K562 (cell line): ENCODE measurements around the gene VDAC2. TPM values are rescaled to one million over a fixed set of nuclear protein-coding genes. Genes with fewer than 3 reads are reported as not detected.
A peak's percentile ranks its signal among the peaks of the same experiment; 100 is the strongest.

Source experiments
- ATAC-seq: fragments of 200-7000 bp; cut with Tn5 transposase; 3 replicates; pipeline ENCODE4 v1.9.1; 2020; ENCODE audit warnings: moderate library complexity
- BruUV-seq: library from RNA; stranded (reverse); fragments of 400-500 nt; replicated peaks from 2 replicates; lab custom pipeline; 2021; lab: Mats Ljungman, UMichigan
- CTCF ChIA-PET: fragments of 300-600 bp; formaldehyde crosslinking; extraction: SDS; loops from one replicate; lab custom pipeline; 2021; ENCODE audit warnings: low intra/inter-chr PET ratio; lab: Yijun Ruan, JAX
- POLR2A ChIA-PET: fragments of 300-600, 350-650 bp; sonication (Branson Sonifier 250); formaldehyde crosslinking; extraction: SDS; loops from one replicate; lab custom pipeline; 2021; ENCODE audit warnings: antibody characterized with exemption, inconsistent platforms; lab: Yijun Ruan, JAX
- DNase-seq, 4 experiments: peaks; one replicate each; pipeline versions ENCODE4 v3.0.0 to v3.0.0-alpha.2; 2011 to 2018; ENCODE audit warnings: low spot score in 3 of 4, mixed read lengths in 3 of 4; ENCODE audit errors: extremely low read depth in 1 of 4
- FAIRE-seq: peaks from 2 replicates; lab custom pipeline; 2011; peaks lifted over from hg19 to GRCh38; lab: Jason Lieb, UNC
- H2AFZ ChIP-seq: 2 replicates; pipeline ENCODE4 v1.6.0; 2011; ENCODE audit warnings: low read depth, low read length, control low read depth, inconsistent platforms
- H3K27ac ChIP-seq: fragments of 200-600 bp; 3 replicates; pipeline ENCODE4 v1.8.0; 2011; ENCODE audit warnings: low read depth, mild to moderate bottlenecking, control low read depth, inconsistent platforms, low read length, moderate library complexity, mixed read lengths; ENCODE audit errors: extremely low read depth
- H3K27me3 ChIP-seq, 2 experiments: fragments of 300-600 bp in 1 of 2; 2 replicates in 1 of 2; 3 replicates in 1 of 2; pipeline versions ENCODE4 v1.6.0 to v1.8.0; 2011; ENCODE audit warnings: inconsistent platforms in 2 of 2, low read length in 2 of 2, mild to moderate bottlenecking in 1 of 2, mixed read lengths in 1 of 2, moderate library complexity in 1 of 2; ENCODE audit not compliant: control insufficient read depth in 2 of 2, insufficient read depth in 2 of 2
- H3K36me3 ChIP-seq: fragments of 300-600 bp; 3 replicates; pipeline ENCODE4 v1.8.0; 2011; ENCODE audit warnings: mild to moderate bottlenecking, low read length, inconsistent platforms; ENCODE audit not compliant: control insufficient read depth, insufficient read depth
- H3K4me1 ChIP-seq, 2 experiments: fragments of 200-600 bp in 1 of 2; replicated peaks in 1 of 2; 2 replicates in 1 of 2; 3 replicates in 1 of 2; pipeline versions ENCODE4 v1.5.1 to v1.8.0; 2011; ENCODE audit warnings: inconsistent platforms in 2 of 2, low read length in 2 of 2, mild to moderate bottlenecking in 1 of 2, mixed read lengths in 1 of 2, moderate library complexity in 1 of 2; ENCODE audit not compliant: control insufficient read depth in 2 of 2, insufficient read depth in 2 of 2
- H3K4me2 ChIP-seq: 2 replicates; pipeline ENCODE4 v1.6.1; 2011; ENCODE audit warnings: low read length, control low read depth, inconsistent platforms, mixed read lengths; ENCODE audit not compliant: insufficient read depth
- H3K4me3 ChIP-seq: fragments of 200-600 bp; sonication (generic), shearing (Covaris generic); 2 replicates; pipeline ENCODE4 v1.5.1; 2016; ENCODE audit warnings: control low read depth, inconsistent platforms
- H3K79me2 ChIP-seq: fragments of 200-600 bp; 3 replicates; pipeline ENCODE4 v1.8.0; 2011; ENCODE audit warnings: low read length, inconsistent platforms; ENCODE audit not compliant: control insufficient read depth, insufficient read depth
- H3K9ac ChIP-seq, 2 experiments: 2 replicates each; pipeline versions ENCODE4 v1.6.0 to v1.6.1; 2011; ENCODE audit warnings: low read depth in 2 of 2, low read length in 2 of 2, control low read depth in 1 of 2, inconsistent platforms in 1 of 2, mild to moderate bottlenecking in 1 of 2, mixed read lengths in 1 of 2; ENCODE audit not compliant: insufficient read depth in 1 of 2
- H3K9me1 ChIP-seq: one replicate; pipeline ENCODE4 v1.6.0; 2011; ENCODE audit warnings: inconsistent platforms, mild to moderate bottlenecking, low read length, moderate library complexity; ENCODE audit not compliant: control insufficient read depth, insufficient read depth
- H3K9me3 ChIP-seq: replicated peaks from 2 replicates; pipeline ENCODE4 v1.5.1; 2011; ENCODE audit warnings: low read depth, low read length, inconsistent platforms; ENCODE audit not compliant: control insufficient read depth, insufficient read depth
- H4K20me1 ChIP-seq: replicated peaks from 2 replicates; pipeline ENCODE4 v1.6.1; 2011; ENCODE audit warnings: low read length, inconsistent platforms, mixed read lengths; ENCODE audit not compliant: control insufficient read depth, insufficient read depth
- ETV5 ChIP-seq: sonication (generic); formaldehyde crosslinking; IDR thresholded peaks from 2 replicates; pipeline ENCODE4 v1.4.0; 2020; ENCODE audit warnings: low read depth, mild to moderate bottlenecking, missing genetic modification reagents
- GTF2A2 ChIP-seq: IDR thresholded peaks from 2 replicates; pipeline ENCODE4 v1.6.1; 2016; ENCODE audit warnings: mild to moderate bottlenecking, missing genetic modification characterization, missing compliant biosample characterization
- HNRNPH1 ChIP-seq: fragments of 200-400 bp; formaldehyde crosslinking; optimal IDR thresholded peaks from 2 replicates; pipeline ENCODE3; 2017; ENCODE audit warnings: low read depth, mild to moderate bottlenecking, low read length, moderate library complexity
- RAD51 ChIP-seq: fragments of 450-650 bp; IDR thresholded peaks from 2 replicates; pipeline ENCODE4 v1.7.1; 2016; ENCODE audit warnings: low read depth, mild to moderate bottlenecking, borderline replicate concordance
- SPI1 ChIP-seq: IDR thresholded peaks from 2 replicates; pipeline ENCODE4 v1.6.1; 2011; ENCODE audit warnings: low read depth, low read length, control low read depth, borderline replicate concordance
- WGBS: fragments of 100-300 bp; shearing (Covaris generic); methylation state at CpG from one replicate; pipeline ENCODE4 v1.1.6; 2016; ENCODE audit warnings: low coverage, mixed read lengths; ENCODE audit not compliant: insufficient coverage; ENCODE audit errors: missing lambda C conversion rate; 5-methylcytosine and 5-hydroxymethylcytosine counted together
- in situ Hi-C: fragments of 300-500 bp; cut with MboI; formaldehyde crosslinking; loops from 4 replicates; pipeline ENCODE4 v1.15.0; 2018; ENCODE audit warnings: inconsistent platforms, mixed read lengths
- intact Hi-C: fragments of 100-400 bp; cut with micrococcal nuclease; formaldehyde crosslinking; loops from 2 replicates; pipeline ENCODE4 v1.14.2; 2022
- polyA plus RNA-seq, 8 experiments: library from polyadenylated mRNA; depleted of rRNA in 4 of 8; stranded (reverse) in 5 of 8; unstranded in 3 of 8; fragments of >200 nt; fragmentation: Nextera tagmentation in 2 of 8; fragmentation: Illumina TruSeq in 1 of 8; extraction: Ambion mirVana in 2 of 8; extraction: Trizol in 1 of 8; gene quantifications; 2 replicates each; pipeline versions ENCODE4 v1.2.1 to v1.2.3, GENCODE V29; 2011 to 2014; ENCODE audit warnings: inconsistent platforms in 1 of 8, missing spikeins in 1 of 8
- total RNA-seq, 7 experiments: library from RNA; depleted of rRNA in 6 of 7; stranded (reverse); fragments of >200 nt in 6 of 7; fragmentation: Illumina TruSeq in 2 of 7; extraction: Trizol in 2 of 7; gene quantifications; 2 replicates each; pipeline versions ENCODE4 v1.2.1 to v1.2.3, GENCODE V29; 2011 to 2021; ENCODE audit warnings: low replicate concordance in 1 of 7
- TF ChIP-seq, protein P1 (sequence below): fragments of 450-650 bp; IDR thresholded peaks from 2 replicates; pipeline ENCODE4 v1.6.1; 2017; ENCODE audit warnings: antibody characterized with exemption, mild to moderate bottlenecking
- TF ChIP-seq, protein P2 (sequence below): fragments of 450-650 bp; IDR thresholded peaks from one replicate; pipeline ENCODE4 v1.6.1; 2018; ENCODE audit warnings: mild to moderate bottlenecking, moderate library complexity; ENCODE audit not compliant: partially characterized antibody
- TF ChIP-seq, protein P3 (sequence below): IDR thresholded peaks from 2 replicates; pipeline ENCODE4 v1.6.1; 2011; ENCODE audit not compliant: insufficient read length; ENCODE audit errors: extremely low read depth
- TF ChIP-seq, protein P4 (sequence below), 2 experiments: fragments of 450-650 bp in 1 of 2; sonication (generic) in 1 of 2; formaldehyde crosslinking in 1 of 2; IDR thresholded peaks in 1 of 2; conservative IDR thresholded peaks in 1 of 2; 2 replicates each; pipeline versions ENCODE4 v1.6.1 to v1.8.1; 2016 to 2023; ENCODE audit warnings: mild to moderate bottlenecking in 2 of 2, moderate library complexity in 2 of 2, inconsistent platforms in 1 of 2, missing genetic modification reagents in 1 of 2
- TF ChIP-seq, protein P5 (sequence below): sonication (generic); formaldehyde crosslinking; IDR thresholded peaks from 2 replicates; pipeline ENCODE4 v1.5.0; 2020; ENCODE audit warnings: missing genetic modification reagents
- TF ChIP-seq, protein P6 (sequence below): sonication (generic); formaldehyde crosslinking; IDR thresholded peaks from 2 replicates; pipeline ENCODE4 v1.9.0; 2022; ENCODE audit warnings: mild to moderate bottlenecking, missing genetic modification reagents

The VDAC2 gene
- total and polyA plus RNA-seq, 9 of the 15 experiments (the other 6 are each of a cell fraction or from before 2014, with no cell fraction given): 139 to 450 (median 250) TPM

DNA sequence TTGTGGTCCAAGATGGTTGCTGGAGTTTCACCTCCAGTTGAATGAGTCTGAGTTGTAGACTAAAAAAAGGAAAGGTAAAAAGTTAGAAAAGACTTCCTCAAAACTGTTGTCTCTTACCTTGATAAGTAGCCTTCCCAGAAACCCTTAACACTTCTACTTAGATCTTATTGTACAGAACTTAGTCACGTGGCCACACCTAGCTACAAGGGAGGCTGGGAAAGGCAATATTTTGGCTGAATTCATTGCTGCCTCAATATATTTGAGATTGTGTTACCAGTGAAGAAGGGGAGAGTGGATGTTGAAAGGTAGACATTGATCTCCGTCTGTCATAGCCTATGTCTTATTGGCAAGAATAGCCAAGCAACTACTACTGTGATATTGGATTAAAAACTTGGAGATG is 35.5 kb upstream of the VDAC2 start:
- Histone ChIP-seq H4K20me1 (no peaks in the 10 kb centered on the region), H3K9me1 (no peaks in the 10 kb centered on the region), H3K9ac (no peak overlapping the region), H3K27me3 (no peaks in the 10 kb centered on the region), H3K4me2 (no peak overlapping the region), H3K4me3 (no peak overlapping the region), H3K79me2 (no peaks in the 10 kb centered on the region), H3K27ac (peak overlapping the region; percentile 9; the same call in 1 of the 3 replicates), H3K9me3 (no peaks in the 10 kb centered on the region), H3K36me3 (peaks cover 15% of the 10 kb centered on the region), H3K4me1 (peaks cover 0 to 5% of the 10 kb centered on the region in 2 experiments; a peak in 2 of 5 replicates), H2AFZ (peak overlapping the region; percentile 20)
- FAIRE-seq (no peak), ATAC-seq (peak; percentile 49; the same call in 1 of the 3 replicates), DNase-seq (peak in 1 of 4 experiments; percentile 14)
- CTCF ChIA-PET: no interaction called here
- POLR2A ChIA-PET: no interaction called here
- in situ Hi-C loops (no loop called here), intact Hi-C loops (no loop called here)
- WGBS: 61% methylated on average over 2 of the region's 2 CpGs
- BruUV-seq: no TSS peak
- TF ChIP-seq, protein P1, sequence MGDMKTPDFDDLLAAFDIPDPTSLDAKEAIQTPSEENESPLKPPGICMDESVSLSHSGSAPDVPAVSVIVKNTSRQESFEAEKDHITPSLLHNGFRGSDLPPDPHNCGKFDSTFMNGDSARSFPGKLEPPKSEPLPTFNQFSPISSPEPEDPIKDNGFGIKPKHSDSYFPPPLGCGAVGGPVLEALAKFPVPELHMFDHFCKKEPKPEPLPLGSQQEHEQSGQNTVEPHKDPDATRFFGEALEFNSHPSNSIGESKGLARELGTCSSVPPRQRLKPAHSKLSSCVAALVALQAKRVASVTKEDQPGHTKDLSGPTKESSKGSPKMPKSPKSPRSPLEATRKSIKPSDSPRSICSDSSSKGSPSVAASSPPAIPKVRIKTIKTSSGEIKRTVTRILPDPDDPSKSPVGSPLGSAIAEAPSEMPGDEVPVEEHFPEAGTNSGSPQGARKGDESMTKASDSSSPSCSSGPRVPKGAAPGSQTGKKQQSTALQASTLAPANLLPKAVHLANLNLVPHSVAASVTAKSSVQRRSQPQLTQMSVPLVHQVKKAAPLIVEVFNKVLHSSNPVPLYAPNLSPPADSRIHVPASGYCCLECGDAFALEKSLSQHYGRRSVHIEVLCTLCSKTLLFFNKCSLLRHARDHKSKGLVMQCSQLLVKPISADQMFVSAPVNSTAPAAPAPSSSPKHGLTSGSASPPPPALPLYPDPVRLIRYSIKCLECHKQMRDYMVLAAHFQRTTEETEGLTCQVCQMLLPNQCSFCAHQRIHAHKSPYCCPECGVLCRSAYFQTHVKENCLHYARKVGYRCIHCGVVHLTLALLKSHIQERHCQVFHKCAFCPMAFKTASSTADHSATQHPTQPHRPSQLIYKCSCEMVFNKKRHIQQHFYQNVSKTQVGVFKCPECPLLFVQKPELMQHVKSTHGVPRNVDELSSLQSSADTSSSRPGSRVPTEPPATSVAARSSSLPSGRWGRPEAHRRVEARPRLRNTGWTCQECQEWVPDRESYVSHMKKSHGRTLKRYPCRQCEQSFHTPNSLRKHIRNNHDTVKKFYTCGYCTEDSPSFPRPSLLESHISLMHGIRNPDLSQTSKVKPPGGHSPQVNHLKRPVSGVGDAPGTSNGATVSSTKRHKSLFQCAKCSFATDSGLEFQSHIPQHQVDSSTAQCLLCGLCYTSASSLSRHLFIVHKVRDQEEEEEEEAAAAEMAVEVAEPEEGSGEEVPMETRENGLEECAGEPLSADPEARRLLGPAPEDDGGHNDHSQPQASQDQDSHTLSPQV: no peak
- TF ChIP-seq ETV5 (CRISPR knock-in tag) (no peak), GTF2A2 (tag) (no peak), RAD51 (peak; percentile 69), HNRNPH1 (no peak), SPI1 (peak; percentile 58; the same call in 1 of the 2 replicates)
- TF ChIP-seq, protein P2, sequence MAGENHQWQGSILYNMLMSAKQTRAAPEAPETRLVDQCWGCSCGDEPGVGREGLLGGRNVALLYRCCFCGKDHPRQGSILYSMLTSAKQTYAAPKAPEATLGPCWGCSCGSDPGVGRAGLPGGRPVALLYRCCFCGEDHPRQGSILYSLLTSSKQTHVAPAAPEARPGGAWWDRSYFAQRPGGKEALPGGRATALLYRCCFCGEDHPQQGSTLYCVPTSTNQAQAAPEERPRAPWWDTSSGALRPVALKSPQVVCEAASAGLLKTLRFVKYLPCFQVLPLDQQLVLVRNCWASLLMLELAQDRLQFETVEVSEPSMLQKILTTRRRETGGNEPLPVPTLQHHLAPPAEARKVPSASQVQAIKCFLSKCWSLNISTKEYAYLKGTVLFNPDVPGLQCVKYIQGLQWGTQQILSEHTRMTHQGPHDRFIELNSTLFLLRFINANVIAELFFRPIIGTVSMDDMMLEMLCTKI: no peak
- TF ChIP-seq, protein P3, sequence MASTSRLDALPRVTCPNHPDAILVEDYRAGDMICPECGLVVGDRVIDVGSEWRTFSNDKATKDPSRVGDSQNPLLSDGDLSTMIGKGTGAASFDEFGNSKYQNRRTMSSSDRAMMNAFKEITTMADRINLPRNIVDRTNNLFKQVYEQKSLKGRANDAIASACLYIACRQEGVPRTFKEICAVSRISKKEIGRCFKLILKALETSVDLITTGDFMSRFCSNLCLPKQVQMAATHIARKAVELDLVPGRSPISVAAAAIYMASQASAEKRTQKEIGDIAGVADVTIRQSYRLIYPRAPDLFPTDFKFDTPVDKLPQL: no peak
- TF ChIP-seq, protein P4, sequence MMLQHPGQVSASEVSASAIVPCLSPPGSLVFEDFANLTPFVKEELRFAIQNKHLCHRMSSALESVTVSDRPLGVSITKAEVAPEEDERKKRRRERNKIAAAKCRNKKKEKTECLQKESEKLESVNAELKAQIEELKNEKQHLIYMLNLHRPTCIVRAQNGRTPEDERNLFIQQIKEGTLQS (IDR thresholded peaks at IDR 0.05): no peak
- TF ChIP-seq, protein P4 (CRISPR knock-in tag; conservative IDR thresholded peaks at IDR 0.05): no peak
- TF ChIP-seq, protein P5, sequence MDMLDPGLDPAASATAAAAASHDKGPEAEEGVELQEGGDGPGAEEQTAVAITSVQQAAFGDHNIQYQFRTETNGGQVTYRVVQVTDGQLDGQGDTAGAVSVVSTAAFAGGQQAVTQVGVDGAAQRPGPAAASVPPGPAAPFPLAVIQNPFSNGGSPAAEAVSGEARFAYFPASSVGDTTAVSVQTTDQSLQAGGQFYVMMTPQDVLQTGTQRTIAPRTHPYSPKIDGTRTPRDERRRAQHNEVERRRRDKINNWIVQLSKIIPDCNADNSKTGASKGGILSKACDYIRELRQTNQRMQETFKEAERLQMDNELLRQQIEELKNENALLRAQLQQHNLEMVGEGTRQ (CRISPR knock-in tag): peak; percentile 65
- TF ChIP-seq, protein P6, sequence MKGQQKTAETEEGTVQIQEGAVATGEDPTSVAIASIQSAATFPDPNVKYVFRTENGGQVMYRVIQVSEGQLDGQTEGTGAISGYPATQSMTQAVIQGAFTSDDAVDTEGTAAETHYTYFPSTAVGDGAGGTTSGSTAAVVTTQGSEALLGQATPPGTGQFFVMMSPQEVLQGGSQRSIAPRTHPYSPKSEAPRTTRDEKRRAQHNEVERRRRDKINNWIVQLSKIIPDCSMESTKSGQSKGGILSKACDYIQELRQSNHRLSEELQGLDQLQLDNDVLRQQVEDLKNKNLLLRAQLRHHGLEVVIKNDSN: peak; percentile 68; the same call in 1 of the 2 replicates
